Mononuclear cell (primary cell): ENCODE results near the gene THOC2. TPM values are rescaled to one million over a fixed set of nuclear protein-coding genes. Genes with fewer than 3 reads are reported as not detected.
"Not testable (repeated sequence)": the region's sequence is repeated elsewhere in the genome, so short reads cannot be mapped to it uniquely, and the experiment has no call there.

Source experiments
- H3K27me3 ChIP-seq: 2 replicates; pipeline ENCODE4 v1.6.0; 2011; ENCODE audit warnings: low read length, control low read depth; ENCODE audit not compliant: insufficient read depth
- H3K4me1 ChIP-seq: 2 replicates; pipeline ENCODE4 v1.5.1; 2011; ENCODE audit warnings: mild to moderate bottlenecking, low read length, control low read depth; ENCODE audit not compliant: insufficient read depth
- H3K4me3 ChIP-seq: 2 replicates; pipeline ENCODE4 v1.5.1; 2011; ENCODE audit warnings: mild to moderate bottlenecking, low read length, moderate library complexity
- H3K9me3 ChIP-seq: 2 replicates; pipeline ENCODE4 v1.5.1; 2011; ENCODE audit warnings: low read depth, mild to moderate bottlenecking, control low read depth, low read length
- total RNA-seq: library from RNA; depleted of rRNA; stranded (reverse); fragments of >200 nt; gene quantifications from one replicate; pipeline ENCODE4 v1.2.3, GENCODE V29; 2012

The THOC2 gene
- total RNA-seq, 1 donor, result 107 TPM

DNA sequence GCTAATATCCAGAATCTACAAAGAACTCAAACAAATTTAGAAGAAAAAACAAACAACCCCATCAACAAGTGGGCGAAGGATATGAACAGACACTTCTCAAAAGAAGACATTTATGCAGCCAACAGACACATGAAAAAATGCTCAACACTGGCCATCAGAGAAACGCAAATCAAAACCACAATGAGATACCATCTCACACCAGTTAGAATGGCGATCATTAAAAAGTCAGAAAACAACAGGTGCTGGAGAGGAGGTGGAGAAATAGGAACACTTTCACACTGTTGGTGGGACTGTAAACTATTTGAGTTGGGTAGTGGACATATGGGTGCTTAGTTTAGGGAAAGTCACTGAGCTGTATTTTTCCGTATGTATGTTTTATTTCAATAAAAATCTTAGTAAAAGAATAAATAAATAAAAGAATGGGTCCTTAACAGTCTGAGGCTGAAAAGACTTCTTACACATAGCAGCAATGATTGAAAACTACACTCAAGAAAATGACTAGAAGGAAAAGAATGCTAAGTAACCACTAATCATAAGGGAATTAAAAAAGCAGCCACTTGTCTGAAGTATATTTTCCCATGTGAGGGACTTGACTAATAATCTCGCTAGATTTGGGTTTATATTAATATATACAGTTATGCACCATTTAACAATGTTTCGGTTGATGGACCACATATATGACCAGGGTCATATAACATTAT is 68.2 kb downstream of the THOC2 start:
- H3K4me3 ChIP-seq, H3K27me3 ChIP-seq, H3K4me1 ChIP-seq, H3K9me3 ChIP-seq: not testable (repeated sequence)

DNA sequence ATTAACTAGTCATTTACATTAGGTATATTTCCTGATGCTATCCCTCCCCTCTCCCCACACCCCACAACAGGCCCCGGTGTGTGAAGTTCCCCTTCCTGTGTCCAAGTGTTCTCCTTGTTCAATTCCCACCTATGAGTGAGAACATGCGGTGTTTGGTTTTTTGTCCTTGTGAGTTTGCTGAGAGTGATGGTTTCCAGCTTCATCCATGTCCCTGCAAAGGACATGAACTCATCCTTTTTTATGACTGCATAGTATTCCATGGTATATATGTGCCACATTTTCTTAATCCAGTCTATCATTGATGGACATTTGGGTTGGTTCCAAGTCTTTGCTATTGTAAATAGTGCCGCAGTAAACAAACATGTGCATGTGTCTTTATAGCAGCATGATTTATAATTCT is 69.1 kb downstream of the THOC2 start:
- H3K9me3 ChIP-seq, H3K4me3 ChIP-seq, H3K27me3 ChIP-seq, H3K4me1 ChIP-seq: not testable (repeated sequence)

DNA sequence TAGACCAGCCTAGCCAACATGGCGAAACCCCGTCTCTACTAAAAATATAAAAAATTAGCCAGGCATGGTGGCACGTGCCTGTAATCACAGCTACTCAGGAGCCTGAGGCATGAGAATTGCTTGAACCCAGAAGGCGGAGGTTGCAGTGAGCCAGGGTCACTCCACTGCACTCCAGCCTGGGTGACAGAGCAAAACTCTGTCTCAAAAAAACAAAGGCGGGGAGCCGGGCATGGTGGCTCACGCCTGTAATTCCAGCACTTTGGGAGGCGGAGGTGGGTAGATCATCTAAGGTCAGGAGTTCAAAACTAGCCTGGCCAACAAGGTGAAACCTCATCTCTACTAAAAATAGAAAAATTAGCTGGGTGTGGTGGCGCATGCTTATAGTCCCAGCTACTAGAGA is 76.3 kb downstream of the THOC2 start:
- H3K9me3 ChIP-seq, H3K4me1 ChIP-seq, H3K4me3 ChIP-seq, H3K27me3 ChIP-seq: not testable (repeated sequence)

DNA sequence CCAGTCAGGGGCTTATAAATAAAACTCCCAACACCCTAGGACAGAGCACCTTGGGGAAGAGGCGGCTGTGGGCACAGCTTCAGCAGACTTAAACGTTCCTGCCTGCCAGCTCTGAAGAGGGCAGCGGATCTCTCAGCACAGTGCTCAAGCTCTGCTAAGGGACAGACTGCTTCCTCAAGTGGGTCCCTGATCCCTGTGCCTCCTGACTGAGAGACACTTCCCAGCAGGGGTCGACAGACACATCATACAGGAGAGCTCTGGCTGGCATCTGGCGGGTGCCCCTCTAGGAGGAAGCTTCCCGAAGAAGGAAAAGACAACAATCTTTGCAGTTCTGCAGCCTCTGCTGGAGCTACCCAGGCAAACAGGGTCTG is 84.1 kb downstream of the THOC2 start:
- H3K9me3 ChIP-seq, H3K4me3 ChIP-seq, H3K27me3 ChIP-seq, H3K4me1 ChIP-seq: not testable (repeated sequence)

- Histone ChIP-seq H3K4me3 (no peak overlapping the region), H3K27me3 (no peaks in the 10 kb centered on the region), H3K4me1 (no peaks in the 10 kb centered on the region), H3K9me3 (no peaks in the 10 kb centered on the region)
Measured at GRCh38 chrX:123648028-123648810, 84.6 kb downstream of the THOC2 start.

GRCh38 chrX:123647244-123647643 is 85.6 kb downstream of the THOC2 start:
- no peak overlapping the region for H3K4me3 ChIP-seq
- no peaks in the 10 kb centered on the region for H3K27me3 ChIP-seq
- no peaks in the 10 kb centered on the region for H3K9me3 ChIP-seq
- no peaks in the 10 kb centered on the region for H3K4me1 ChIP-seq

GRCh38 chrX:123629502-123629901 is 103.3 kb downstream of the THOC2 start:
- Histone ChIP-seq H3K9me3 (no peaks in the 10 kb centered on the region), H3K4me1 (no peaks in the 10 kb centered on the region), H3K4me3 (no peak overlapping the region), H3K27me3 (no peaks in the 10 kb centered on the region)

DNA sequence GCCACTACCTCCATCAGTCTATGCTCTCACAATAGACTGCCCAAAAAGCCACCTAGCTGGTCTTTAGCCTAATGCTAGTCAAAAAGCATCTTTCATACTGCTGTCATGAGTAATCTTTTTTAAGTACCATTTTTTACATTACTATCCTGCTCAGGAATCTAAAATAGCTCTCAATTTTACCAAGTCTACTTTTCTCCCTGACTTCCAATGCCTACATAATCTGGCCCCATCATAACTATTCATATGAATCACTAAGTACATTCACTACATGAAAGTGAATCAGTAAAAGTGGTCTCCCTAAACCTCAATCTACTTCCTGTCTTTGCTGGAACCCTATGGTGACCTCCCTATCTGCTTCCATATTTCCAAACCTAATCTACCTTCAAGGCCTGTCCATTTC is 105.9 kb downstream of the THOC2 start:
- H3K4me3 ChIP-seq, result no peak overlapping the region
- no peaks in the 10 kb centered on the region for H3K9me3 ChIP-seq
- H3K4me1 ChIP-seq, result no peaks in the 10 kb centered on the region
- H3K27me3 ChIP-seq, result no peaks in the 10 kb centered on the region

DNA sequence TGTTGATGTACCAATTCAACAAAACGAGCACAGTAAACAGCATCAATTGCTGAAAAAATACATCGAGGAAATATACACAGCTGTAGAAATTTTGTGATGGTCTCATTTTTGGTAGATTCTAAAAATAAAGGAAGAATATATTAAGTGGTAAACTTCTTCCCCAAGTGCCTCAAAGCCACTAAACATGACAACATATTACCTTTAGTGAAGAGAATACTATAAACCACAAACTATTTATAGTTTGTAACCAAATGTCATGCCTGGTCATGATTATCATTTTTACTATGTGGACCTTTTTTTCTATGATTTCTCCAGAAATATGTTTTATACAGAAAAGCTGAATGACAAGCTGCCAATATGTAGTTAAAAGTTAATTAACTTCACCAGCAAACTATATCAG is 106.9 kb downstream of the THOC2 start:
- H3K27me3 ChIP-seq, result no peaks in the 10 kb centered on the region
- no peaks in the 10 kb centered on the region for H3K9me3 ChIP-seq
- H3K4me1 ChIP-seq, result no peaks in the 10 kb centered on the region
- no peak overlapping the region for H3K4me3 ChIP-seq

GRCh38 chrX:123625477-123625876 is 107.4 kb downstream of the THOC2 start:
- no peaks in the 10 kb centered on the region for H3K9me3 ChIP-seq
- H3K4me1 ChIP-seq, result no peaks in the 10 kb centered on the region
- H3K27me3 ChIP-seq, result no peaks in the 10 kb centered on the region
- H3K4me3 ChIP-seq, result no peak overlapping the region

DNA sequence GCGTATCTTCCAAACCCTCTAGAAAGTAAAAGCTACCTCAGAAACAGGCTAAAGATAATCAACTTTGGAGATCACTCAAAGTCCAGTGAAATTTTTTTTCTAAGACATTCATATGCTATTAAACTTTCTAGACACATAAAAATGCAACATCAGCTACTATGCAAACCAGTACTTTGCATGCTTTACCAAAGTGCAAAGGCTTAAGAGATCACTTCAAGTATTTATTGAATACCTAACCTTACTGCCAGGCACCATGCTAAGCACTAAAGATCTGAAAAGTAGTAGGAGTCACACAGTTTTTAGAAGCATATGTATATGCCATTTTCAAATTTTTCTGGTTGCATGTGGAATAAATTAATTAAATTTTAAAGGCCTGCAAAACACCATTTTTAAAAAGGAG is 115.8 kb downstream of the THOC2 start:
- Histone ChIP-seq H3K27me3 (no peaks in the 10 kb centered on the region), H3K4me1 (no peaks in the 10 kb centered on the region), H3K4me3 (no peak overlapping the region), H3K9me3 (no peaks in the 10 kb centered on the region)

DNA sequence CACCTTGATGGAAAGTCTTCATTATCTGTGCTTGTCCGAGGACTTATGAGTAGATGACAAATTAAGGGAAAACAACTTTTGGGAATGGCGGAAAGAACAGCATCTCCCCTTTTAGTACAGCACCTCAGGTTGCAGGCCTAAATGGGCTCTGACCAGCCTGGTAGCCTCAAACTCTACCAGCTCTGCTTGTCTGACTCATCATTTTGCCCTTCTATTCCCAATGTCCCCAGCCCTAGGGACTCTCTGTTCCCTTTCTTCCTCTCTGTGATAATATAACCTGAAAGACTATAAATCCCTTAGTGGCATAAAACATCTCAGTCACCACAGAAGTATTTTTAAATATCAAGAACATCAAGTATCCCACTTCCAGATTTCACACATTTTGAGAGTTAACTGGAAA is 121.9 kb downstream of the THOC2 start:
- Histone ChIP-seq H3K4me3 (no peak overlapping the region), H3K27me3 (no peaks in the 10 kb centered on the region), H3K4me1 (no peaks in the 10 kb centered on the region), H3K9me3 (no peaks in the 10 kb centered on the region)

GRCh38 chrX:123607806-123608205 is 125.0 kb downstream of the THOC2 start:
- H3K4me3 ChIP-seq, result no peak overlapping the region
- H3K4me1 ChIP-seq, result no peaks in the 10 kb centered on the region
- H3K9me3 ChIP-seq, result no peaks in the 10 kb centered on the region
- H3K27me3 ChIP-seq, result no peaks in the 10 kb centered on the region

DNA sequence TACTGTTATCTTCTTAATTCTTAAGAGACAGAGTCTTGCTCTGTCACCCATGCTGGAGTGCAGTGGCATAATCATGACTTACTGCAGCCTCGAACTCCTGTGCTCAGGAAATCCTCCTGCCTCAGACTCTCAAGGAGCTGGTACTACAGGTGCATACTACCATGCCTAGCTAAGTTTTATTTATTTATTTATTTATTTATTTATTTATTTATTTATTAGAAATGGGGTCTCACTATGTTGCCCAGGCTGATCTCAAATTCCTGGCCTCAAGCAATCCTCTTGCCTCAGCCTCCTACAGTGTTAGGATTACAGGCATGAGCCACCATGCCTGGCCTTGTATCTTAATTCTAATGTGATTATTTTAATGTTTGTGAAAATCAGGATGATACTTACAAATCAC is 125.6 kb downstream of the THOC2 start:
- no peak overlapping the region for H3K4me3 ChIP-seq

DNA sequence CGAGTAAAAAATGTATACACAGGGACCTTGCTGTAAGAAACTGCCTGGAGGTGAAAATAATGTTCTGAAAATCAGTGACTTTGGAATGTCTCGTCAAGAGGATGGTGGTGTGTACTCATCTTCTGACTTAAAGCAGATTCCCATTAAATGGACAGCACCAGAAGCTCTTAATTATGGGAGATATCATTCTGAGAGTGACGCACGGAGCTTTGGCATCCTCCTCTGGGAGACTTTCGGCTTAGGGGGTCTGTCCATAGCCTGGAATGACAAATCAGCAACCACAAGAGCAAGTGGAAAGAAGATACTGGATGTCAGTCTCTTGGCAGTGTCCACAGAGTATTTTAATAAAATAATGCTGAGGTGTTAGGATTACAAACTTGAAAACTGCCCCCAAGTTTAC is 129.4 kb downstream of the THOC2 start:
- H3K4me3 ChIP-seq, result no peak overlapping the region
- H3K27me3 ChIP-seq, result no peaks in the 10 kb centered on the region
- no peaks in the 10 kb centered on the region for H3K9me3 ChIP-seq
- no peaks in the 10 kb centered on the region for H3K4me1 ChIP-seq

More for the DNA sequence above, 125.6 kb downstream of the THOC2 start:
- H3K4me1 ChIP-seq, result no peaks in the 10 kb centered on the region
- H3K27me3 ChIP-seq, result no peaks in the 10 kb centered on the region
- H3K9me3 ChIP-seq, result no peaks in the 10 kb centered on the region

GRCh38 chrX:123601437-123601836 is 131.4 kb downstream of the THOC2 start:
- no peaks in the 10 kb centered on the region for H3K9me3 ChIP-seq
- H3K4me3 ChIP-seq, result no peak overlapping the region
- no peaks in the 10 kb centered on the region for H3K27me3 ChIP-seq
- H3K4me1 ChIP-seq, result no peaks in the 10 kb centered on the region
